ENCODE results near the gene FRS2. TPM values are rescaled to one million over a fixed set of nuclear protein-coding genes. Genes with fewer than 3 reads are reported as not detected.

The FRS2 gene
- total and polyA plus RNA-seq, 10 of the 15 experiments (the other 5 are each of a cell fraction or from before 2014, with no cell fraction given): 1.1 to 13.1 (median 5.9) TPM

DNA sequence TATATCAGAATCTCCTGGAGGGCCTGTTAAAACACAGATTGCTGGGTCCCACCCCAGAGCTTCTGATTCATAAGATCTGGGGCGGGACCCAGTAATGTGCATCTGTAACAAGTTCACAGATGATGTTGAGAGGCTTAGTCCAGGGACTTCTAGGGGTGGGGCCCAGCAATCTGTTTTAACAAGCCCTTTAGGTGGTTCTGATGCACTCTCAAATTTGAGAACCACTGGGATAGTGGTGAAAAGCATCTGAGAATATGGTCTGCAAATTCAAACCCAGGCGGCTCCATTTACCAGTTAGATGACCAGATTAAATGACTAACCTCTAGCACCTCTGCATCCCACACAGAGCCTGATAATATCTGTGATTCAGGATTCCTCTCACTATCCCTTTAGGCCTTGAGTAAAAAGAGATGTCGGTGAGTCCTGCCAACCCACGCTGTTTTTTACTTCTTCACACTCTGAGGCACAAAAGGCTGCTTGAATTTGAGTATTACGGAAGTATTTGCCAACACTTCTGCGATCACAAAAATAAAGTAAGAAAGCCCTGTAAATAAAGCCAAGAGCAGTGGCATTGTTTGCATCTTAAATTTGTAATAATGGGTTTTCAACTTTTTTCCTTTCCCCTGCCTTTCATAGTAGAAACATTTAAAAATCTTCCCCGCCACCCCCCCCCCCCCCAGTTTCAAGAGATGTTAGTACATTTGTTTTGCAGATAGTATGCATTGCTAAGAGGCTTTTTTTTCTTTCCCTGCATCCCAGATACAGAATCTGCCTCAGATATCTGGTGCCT lies 1.8 kb upstream of the FRS2 start:
- TF ChIP-seq EGR1 (IDR thresholded peaks at IDR 0.05; ENCODE audit: borderline replicate concordance in 1 of 2, low read depth in 2 of 2, low read length in 2 of 2): no peak
- no peak for TF ChIP-seq IRF4 (IDR thresholded peaks at IDR 0.05; ENCODE audit: low read depth, low read length)
- TF ChIP-seq YY1 (IDR thresholded peaks at IDR 0.05; ENCODE audit: low read depth, low read length): no peak
- no peak for TF ChIP-seq TBL1XR1 (IDR thresholded peaks at IDR 0.05; ENCODE audit: low read depth, low read length)
- no peak for TF ChIP-seq SRF (IDR thresholded peaks at IDR 0.05; ENCODE audit: low read depth in 2 of 2, low read length in 2 of 2)
- TF ChIP-seq SPI1 (IDR thresholded peaks at IDR 0.05; ENCODE audit: borderline replicate concordance, insufficient read depth, low read depth, low read length): no peak
- TF ChIP-seq, protein P1, sequence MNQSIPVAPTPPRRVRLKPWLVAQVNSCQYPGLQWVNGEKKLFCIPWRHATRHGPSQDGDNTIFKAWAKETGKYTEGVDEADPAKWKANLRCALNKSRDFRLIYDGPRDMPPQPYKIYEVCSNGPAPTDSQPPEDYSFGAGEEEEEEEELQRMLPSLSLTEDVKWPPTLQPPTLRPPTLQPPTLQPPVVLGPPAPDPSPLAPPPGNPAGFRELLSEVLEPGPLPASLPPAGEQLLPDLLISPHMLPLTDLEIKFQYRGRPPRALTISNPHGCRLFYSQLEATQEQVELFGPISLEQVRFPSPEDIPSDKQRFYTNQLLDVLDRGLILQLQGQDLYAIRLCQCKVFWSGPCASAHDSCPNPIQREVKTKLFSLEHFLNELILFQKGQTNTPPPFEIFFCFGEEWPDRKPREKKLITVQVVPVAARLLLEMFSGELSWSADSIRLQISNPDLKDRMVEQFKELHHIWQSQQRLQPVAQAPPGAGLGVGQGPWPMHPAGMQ (IDR thresholded peaks at IDR 0.05; ENCODE audit: borderline replicate concordance): no peak
- TF ChIP-seq CUX1 (IDR thresholded peaks at IDR 0.05; ENCODE audit: insufficient replicate concordance, low read depth, low read length): no peak
- no TSS peak for BruUV-seq (replicated peaks)
- ChIA-PET POLR2A (interaction anchor here (0.6 kb wide), 2 partner anchors 102 to 108 kb away, joined by 3 read pairs; no protein-coding TSS in a partner anchor), SMC1A (ENCODE audit: uncharacterized antibody, unreplicated experiment) (no interaction called here), CTCF (no interaction called here), RAD21 (ENCODE audit: unreplicated experiment) (no interaction called here)
- Histone ChIP-seq H3K4me3 (no peak overlapping the region), H3K36me3 (ENCODE audit: control insufficient read depth in 2 of 2, insufficient read depth in 2 of 2, low read length in 1 of 2) (no peaks in the 10 kb centered on the region), H3K27me3 (replicated peaks in 1 of 2; ENCODE audit: control insufficient read depth in 2 of 2, insufficient read depth in 2 of 2, low read length in 1 of 2) (no peaks in the 10 kb centered on the region), H3K9ac (ENCODE audit: control insufficient read depth, insufficient read depth, low read length) (no peak overlapping the region), H2AFZ (ENCODE audit: control insufficient read depth, low read depth, low read length) (no peak overlapping the region), H3K9me3 (replicated peaks; ENCODE audit: control insufficient read depth, insufficient read depth, low read length) (no peaks in the 10 kb centered on the region), H3K4me1 (ENCODE audit: control insufficient read depth, insufficient read depth, low read length) (peaks cover 8% of the 10 kb centered on the region; the same call in 1 of the 2 replicates), H3K27ac (ENCODE audit: control insufficient read depth, insufficient read depth) (no peak overlapping the region), H3K4me2 (ENCODE audit: control insufficient read depth, insufficient read depth) (no peak overlapping the region), H3K79me2 (ENCODE audit: control insufficient read depth, insufficient read depth, low read length) (peaks cover 33% of the 10 kb centered on the region), H4K20me1 (ENCODE audit: control insufficient read depth, insufficient read depth) (no peaks in the 10 kb centered on the region)
- in situ Hi-C loops (cut with MboI) (no loop called here), intact Hi-C loops (cut with micrococcal nuclease; ENCODE audit: unreplicated experiment) (no loop called here)
- 95% methylated on average over 6 of the region's 7 CpGs for WGBS (ENCODE audit: insufficient coverage, insufficient replicate concordance, low lambda C conversion rate, missing lambda C conversion rate)
- DNase-seq (ENCODE audit: low read depth, low spot score) (no peak), ATAC-seq (no peak), FAIRE-seq (no peak)

Measured in GM12878 (cell line).